Germinal center (tissue), 1 donor: ENCODE results near the gene LRP6.

ENCODE experiments used
- DNase-seq: peaks from one replicate; pipeline ENCODE4 v3.0.0; 2012; ENCODE audit warnings: mixed read lengths, low spot score

Gene LRP6

GRCh38 chr12:12070674-12071656 is 195.9 kb downstream of the LRP6 start, which contains the start of gene BCL2L14:
TSS of gene BCL2L14 (plus strand) at chr12:12070939. CDS start at chr12:12079306, 8,367 bp downstream.
- no peak for DNase-seq

DNA sequence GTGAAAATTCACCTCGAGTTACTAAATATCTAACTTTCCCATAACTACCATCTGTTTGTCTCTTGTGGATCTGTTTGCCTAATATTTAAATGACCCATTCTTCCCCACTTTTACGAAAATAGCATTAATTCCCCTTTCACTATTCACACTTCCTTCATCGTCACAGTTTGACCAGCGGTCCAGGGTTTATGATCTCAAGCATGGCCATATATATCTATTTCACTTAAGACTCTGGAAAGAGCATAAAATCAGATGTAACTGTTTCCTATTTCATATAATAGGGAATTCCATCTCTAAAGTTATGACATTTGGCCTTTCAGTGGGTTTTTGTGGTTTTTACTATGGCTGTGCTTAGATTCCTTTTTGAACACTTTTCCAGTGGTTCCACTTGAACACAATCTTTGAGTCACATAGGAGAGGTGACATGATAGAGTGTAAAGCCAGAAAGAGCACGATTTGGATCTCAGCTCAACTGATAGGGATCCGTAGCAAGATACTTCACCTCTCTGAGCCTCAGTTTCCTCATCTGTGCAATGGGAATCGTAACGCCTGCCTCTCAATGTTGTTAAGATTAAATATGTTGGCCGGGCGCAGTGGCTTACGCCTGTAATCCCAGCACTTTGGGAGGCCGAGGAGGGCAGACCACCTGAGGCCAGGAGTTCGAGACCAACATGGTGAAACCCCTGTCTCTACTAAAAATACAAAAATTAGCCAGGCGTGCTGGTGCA is 196.9 kb downstream of the LRP6 start:
- no peak for DNase-seq

GRCh38 chr12:12068751-12069150 is 198.1 kb downstream of the LRP6 start:
- DNase-seq, result no peak
